Measurements from ENCODE around the gene UBXN2A.

UBXN2A gene

DNA sequence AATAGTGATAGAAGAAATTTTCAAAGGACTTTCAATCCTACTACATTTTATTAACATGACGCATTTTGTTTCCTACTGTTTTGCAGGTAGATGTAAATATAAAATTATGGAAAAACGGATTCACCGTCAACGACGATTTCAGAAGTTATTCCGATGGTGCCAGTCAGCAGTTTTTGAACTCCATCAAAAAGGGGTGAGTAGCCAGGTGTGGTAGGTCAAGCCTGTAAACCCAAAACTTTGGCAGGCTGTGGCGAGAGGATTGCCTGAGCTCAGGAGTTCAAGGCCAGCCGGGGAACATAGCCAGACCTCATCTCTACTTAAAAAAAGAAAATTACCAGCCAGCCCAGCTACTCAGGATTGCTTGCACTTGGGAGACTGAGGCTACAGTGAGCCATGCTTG, 36.6 kb downstream of the UBXN2A start:
- TF ChIP-seq, protein P1, sequence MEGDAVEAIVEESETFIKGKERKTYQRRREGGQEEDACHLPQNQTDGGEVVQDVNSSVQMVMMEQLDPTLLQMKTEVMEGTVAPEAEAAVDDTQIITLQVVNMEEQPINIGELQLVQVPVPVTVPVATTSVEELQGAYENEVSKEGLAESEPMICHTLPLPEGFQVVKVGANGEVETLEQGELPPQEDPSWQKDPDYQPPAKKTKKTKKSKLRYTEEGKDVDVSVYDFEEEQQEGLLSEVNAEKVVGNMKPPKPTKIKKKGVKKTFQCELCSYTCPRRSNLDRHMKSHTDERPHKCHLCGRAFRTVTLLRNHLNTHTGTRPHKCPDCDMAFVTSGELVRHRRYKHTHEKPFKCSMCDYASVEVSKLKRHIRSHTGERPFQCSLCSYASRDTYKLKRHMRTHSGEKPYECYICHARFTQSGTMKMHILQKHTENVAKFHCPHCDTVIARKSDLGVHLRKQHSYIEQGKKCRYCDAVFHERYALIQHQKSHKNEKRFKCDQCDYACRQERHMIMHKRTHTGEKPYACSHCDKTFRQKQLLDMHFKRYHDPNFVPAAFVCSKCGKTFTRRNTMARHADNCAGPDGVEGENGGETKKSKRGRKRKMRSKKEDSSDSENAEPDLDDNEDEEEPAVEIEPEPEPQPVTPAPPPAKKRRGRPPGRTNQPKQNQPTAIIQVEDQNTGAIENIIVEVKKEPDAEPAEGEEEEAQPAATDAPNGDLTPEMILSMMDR (IDR thresholded peaks at IDR 0.05): no peak
- no peak overlapping the region for H3K4me2 ChIP-seq (ENCODE audit: low read length)
- H3K27me3 ChIP-seq (ENCODE audit: control insufficient read depth, insufficient read depth, low read length): no peaks in the 10 kb centered on the region
- H3K27ac ChIP-seq: no peak overlapping the region
- no peaks in the 10 kb centered on the region for H3K36me3 ChIP-seq (ENCODE audit: control insufficient read depth, insufficient read depth, low read length)
- no peaks in the 10 kb centered on the region for H3K9me3 ChIP-seq (ENCODE audit: control insufficient read depth, low read length)
- no peaks in the 10 kb centered on the region for H3K4me1 ChIP-seq
- no peak overlapping the region for H3K9ac ChIP-seq
- H3K79me2 ChIP-seq: no peaks in the 10 kb centered on the region
- no peak overlapping the region for H3K4me3 ChIP-seq (ENCODE audit: low read depth, low read length)
- H2AFZ ChIP-seq: no peak overlapping the region

DNA sequence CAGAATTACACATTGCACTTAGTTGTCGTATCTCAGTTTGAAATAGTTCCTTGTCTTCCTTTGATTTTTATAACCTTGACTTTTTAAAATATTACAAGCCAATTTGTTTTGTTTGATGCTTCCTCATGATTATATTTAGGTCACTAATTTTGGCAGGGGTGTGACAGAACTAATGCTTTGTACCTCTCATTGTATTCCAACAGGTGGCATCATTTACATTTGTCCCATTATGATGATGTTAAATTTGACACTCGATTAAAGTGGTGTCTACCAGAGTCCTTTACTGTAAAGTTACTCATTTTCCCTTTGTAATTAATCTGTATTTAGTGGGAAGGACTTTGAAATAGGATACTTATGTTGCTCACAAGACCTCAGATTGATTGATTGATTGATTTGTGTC, 48.1 kb downstream of the UBXN2A start:
- H3K27ac ChIP-seq: no peak overlapping the region

DNA sequence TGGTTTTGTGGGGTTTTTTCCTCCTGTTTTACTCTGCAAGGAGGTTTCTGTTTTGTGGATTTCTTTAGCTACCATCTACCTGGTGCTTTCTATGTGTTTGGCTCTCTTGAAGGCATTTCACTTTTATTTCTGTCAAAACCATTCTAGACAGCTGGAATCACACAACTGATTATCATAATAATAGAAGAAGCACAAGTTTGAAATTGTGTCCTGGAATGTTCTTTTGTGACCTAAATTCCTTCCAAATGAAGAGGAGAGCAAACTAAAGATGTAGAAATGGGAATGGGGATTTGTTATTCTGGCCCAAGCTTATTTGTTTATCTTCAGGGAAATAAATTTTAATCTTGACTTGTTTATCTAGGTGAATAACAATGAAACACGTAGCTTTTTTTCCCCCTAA, 52.7 kb downstream of the UBXN2A start:
- TF ChIP-seq, protein P1 (IDR thresholded peaks at IDR 0.05): no peak

More for the DNA sequence above, 48.1 kb downstream of the UBXN2A start:
- H3K9me3 ChIP-seq (ENCODE audit: control insufficient read depth, low read length): no peaks in the 10 kb centered on the region
- TF ChIP-seq, protein P1 (IDR thresholded peaks at IDR 0.05): no peak
- H3K9ac ChIP-seq: no peak overlapping the region
- H3K79me2 ChIP-seq: no peaks in the 10 kb centered on the region
- H3K36me3 ChIP-seq (ENCODE audit: control insufficient read depth, insufficient read depth, low read length): no peaks in the 10 kb centered on the region
- no peak overlapping the region for H3K4me2 ChIP-seq (ENCODE audit: low read length)
- H3K4me3 ChIP-seq (ENCODE audit: low read depth, low read length): no peak overlapping the region
- no peak overlapping the region for H2AFZ ChIP-seq
- H3K4me1 ChIP-seq: no peaks in the 10 kb centered on the region
- H3K27me3 ChIP-seq (ENCODE audit: control insufficient read depth, insufficient read depth, low read length): no peaks in the 10 kb centered on the region

DNA sequence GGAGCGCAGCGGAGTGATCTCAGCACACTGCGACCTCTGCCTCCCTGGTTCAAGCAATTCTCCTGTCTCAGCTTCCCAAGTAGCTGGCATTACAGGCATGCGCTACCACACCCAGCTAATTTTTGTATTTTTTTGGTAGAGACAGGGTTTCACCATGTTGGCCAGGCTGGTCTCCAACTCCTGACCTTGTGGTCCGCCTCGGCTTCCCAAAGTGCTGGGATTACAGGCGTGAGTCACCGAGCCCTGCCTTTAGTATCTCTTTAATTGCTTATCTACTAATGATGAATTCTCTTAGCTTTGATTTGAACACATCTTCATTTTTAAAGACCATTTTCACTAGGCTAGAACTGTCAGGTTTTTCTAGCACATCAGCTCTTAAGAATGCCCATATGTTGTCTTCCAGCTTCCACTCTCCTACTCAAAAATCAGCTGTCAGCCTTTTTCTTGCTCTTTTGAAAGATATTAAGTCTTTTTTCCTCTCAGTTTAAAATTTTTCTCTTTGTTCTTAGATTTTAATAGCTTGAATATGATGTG, 53.5 kb downstream of the UBXN2A start:
- H3K36me3 ChIP-seq (ENCODE audit: control insufficient read depth, insufficient read depth, low read length): no peaks in the 10 kb centered on the region
- no peak overlapping the region for H2AFZ ChIP-seq
- H3K4me3 ChIP-seq (ENCODE audit: low read depth, low read length): no peak overlapping the region
- TF ChIP-seq, protein P1 (IDR thresholded peaks at IDR 0.05): no peak
- no peak overlapping the region for H3K4me2 ChIP-seq (ENCODE audit: low read length)
- no peak overlapping the region for H3K9ac ChIP-seq
- H3K27me3 ChIP-seq (ENCODE audit: control insufficient read depth, insufficient read depth, low read length): no peaks in the 10 kb centered on the region
- no peaks in the 10 kb centered on the region for H3K9me3 ChIP-seq (ENCODE audit: control insufficient read depth, low read length)
- no peaks in the 10 kb centered on the region for H3K4me1 ChIP-seq
- H3K79me2 ChIP-seq: no peaks in the 10 kb centered on the region
- no peak overlapping the region for H3K27ac ChIP-seq

More for the DNA sequence above, 52.7 kb downstream of the UBXN2A start:
- Histone ChIP-seq H3K4me2 (ENCODE audit: low read length) (no peak overlapping the region), H3K27ac (no peak overlapping the region), H3K4me1 (no peaks in the 10 kb centered on the region), H3K27me3 (ENCODE audit: control insufficient read depth, insufficient read depth, low read length) (no peaks in the 10 kb centered on the region), H3K36me3 (ENCODE audit: control insufficient read depth, insufficient read depth, low read length) (no peaks in the 10 kb centered on the region), H2AFZ (no peak overlapping the region), H3K4me3 (ENCODE audit: low read depth, low read length) (no peak overlapping the region), H3K9me3 (ENCODE audit: control insufficient read depth, low read length) (no peaks in the 10 kb centered on the region), H3K9ac (no peak overlapping the region), H3K79me2 (no peaks in the 10 kb centered on the region)

DNA sequence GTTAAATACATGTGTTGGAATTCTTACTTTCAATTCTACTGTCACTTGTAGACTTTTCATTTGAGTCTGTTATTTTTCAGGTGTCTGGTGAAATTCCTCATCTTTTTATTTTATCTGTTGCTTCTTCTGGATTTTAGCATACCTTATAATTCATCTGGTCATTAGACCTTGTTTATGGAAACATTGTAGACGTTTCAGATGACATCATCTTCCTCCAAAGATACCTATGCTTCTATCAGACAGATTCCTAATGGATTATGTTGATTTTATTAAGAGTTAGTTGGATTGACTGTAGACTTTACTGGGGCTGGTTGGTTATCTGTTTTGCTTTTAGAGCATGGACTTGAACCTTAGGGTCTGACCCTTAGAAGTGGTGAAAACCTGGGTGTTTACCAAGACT, 54.3 kb downstream of the UBXN2A start:
- H3K79me2 ChIP-seq: no peaks in the 10 kb centered on the region

More for the DNA sequence above, 54.3 kb downstream of the UBXN2A start:
- no peaks in the 10 kb centered on the region for H3K36me3 ChIP-seq (ENCODE audit: control insufficient read depth, insufficient read depth, low read length)
- no peak overlapping the region for H3K9ac ChIP-seq
- H3K27me3 ChIP-seq (ENCODE audit: control insufficient read depth, insufficient read depth, low read length): no peaks in the 10 kb centered on the region
- no peak overlapping the region for H3K4me3 ChIP-seq (ENCODE audit: low read depth, low read length)
- TF ChIP-seq, protein P1 (IDR thresholded peaks at IDR 0.05): no peak
- no peaks in the 10 kb centered on the region for H3K9me3 ChIP-seq (ENCODE audit: control insufficient read depth, low read length)
- H3K4me1 ChIP-seq: no peaks in the 10 kb centered on the region
- H3K4me2 ChIP-seq (ENCODE audit: low read length): no peak overlapping the region
- no peak overlapping the region for H3K27ac ChIP-seq
- H2AFZ ChIP-seq: no peak overlapping the region

Measured in parathyroid adenoma (tissue), 2 donors.